ENCODE results near the gene RAB36.

RAB36 gene

GRCh38 chr22:23147617-23148387 lies 2.5 kb downstream of the RAB36 start:
- H3K36me3 ChIP-seq (replicated peaks in 1 of 2; ENCODE audit: control insufficient read depth in 2 of 2, insufficient read depth in 2 of 2, low read length in 2 of 2): peaks cover 0 to 56% of the 10 kb centered on the region in 2 donors
- H2BK15ac ChIP-seq (ENCODE audit: low read length): no peak overlapping the region
- no peak overlapping the region for H2BK12ac ChIP-seq (ENCODE audit: low read length)
- H3K23ac ChIP-seq (ENCODE audit: low read depth, low read length, poor library complexity): no peak overlapping the region
- H3K9me3 ChIP-seq (replicated peaks in 1 of 2; ENCODE audit: control insufficient read depth in 2 of 2, insufficient read depth in 1 of 2, low read depth in 1 of 2, low read length in 2 of 2): no peaks in the 10 kb centered on the region
- no peak overlapping the region for H3K18ac ChIP-seq (ENCODE audit: low read length)
- H3K79me1 ChIP-seq (ENCODE audit: low read depth, low read length): no peaks in the 10 kb centered on the region
- H3K4ac ChIP-seq (ENCODE audit: low read length): no peak overlapping the region
- no peak for DNase-seq (ENCODE audit: low spot score)
- H2BK5ac ChIP-seq (ENCODE audit: low read length): no peak overlapping the region
- H3K14ac ChIP-seq (ENCODE audit: low read length): no peak overlapping the region
- no peak overlapping the region for H4K8ac ChIP-seq (ENCODE audit: low read depth, low read length)
- H4K91ac ChIP-seq (ENCODE audit: low read depth, low read length, poor library complexity): no peak overlapping the region
- no peak overlapping the region for H2AK5ac ChIP-seq (ENCODE audit: low read depth, low read length)
- H3K4me1 ChIP-seq (ENCODE audit: control insufficient read depth in 2 of 2, insufficient read depth in 1 of 2, low read depth in 1 of 2, low read length in 2 of 2): peaks cover 9 to 16% of the 10 kb centered on the region in 2 donors
- no peak overlapping the region for H3K9ac ChIP-seq (ENCODE audit: low read depth, low read length, poor library complexity)
- H3K4me3 ChIP-seq (ENCODE audit: low read length in 2 of 2): no peak overlapping the region
- no peak overlapping the region for H3K27ac ChIP-seq (replicated peaks; ENCODE audit: low read length)
- no peak overlapping the region for H3K4me2 ChIP-seq (ENCODE audit: insufficient read depth, low read length, poor library complexity, severe bottlenecking)
- H2BK120ac ChIP-seq (ENCODE audit: low read depth, low read length): no peak overlapping the region
- H3K27me3 ChIP-seq (ENCODE audit: control insufficient read depth in 3 of 3, insufficient read depth in 3 of 3, low read depth in 1 of 3, low read length in 3 of 3): no peaks in the 10 kb centered on the region
- no CpG with 5 or more reads among the region's 6 CpGs for WGBS, 2 donors (ENCODE audit: extremely low coverage in 2 of 2, insufficient read length in 2 of 2, insufficient replicate concordance in 1 of 2)
- no peak overlapping the region for H2AFZ ChIP-seq (ENCODE audit: low read length)

- no peaks in the 10 kb centered on the region for H3K27me3 ChIP-seq (ENCODE audit: control insufficient read depth in 3 of 3, insufficient read depth in 3 of 3, low read depth in 1 of 3, low read length in 3 of 3)
- H2BK12ac ChIP-seq (ENCODE audit: low read length): no peak overlapping the region
- peak overlapping the region; percentile 23 for H2AK5ac ChIP-seq (ENCODE audit: low read depth, low read length)
- peak overlapping the region; percentile 67 for H3K18ac ChIP-seq (ENCODE audit: low read length)
- H3K14ac ChIP-seq (ENCODE audit: low read length): no peak overlapping the region
- H3K9ac ChIP-seq (ENCODE audit: low read depth, low read length, poor library complexity): peak overlapping the region; percentile 52
- no peak overlapping the region for H3K4me3 ChIP-seq (ENCODE audit: low read length in 2 of 2)
- no peak overlapping the region for H2BK120ac ChIP-seq (ENCODE audit: low read depth, low read length)
- peaks cover 4 to 18% of the 10 kb centered on the region in 2 donors for H3K4me1 ChIP-seq (ENCODE audit: control insufficient read depth in 2 of 2, insufficient read depth in 1 of 2, low read depth in 1 of 2, low read length in 2 of 2)
- no CpG with 5 or more reads among the region's 15 CpGs for WGBS, 2 donors (ENCODE audit: extremely low coverage in 2 of 2, insufficient read length in 2 of 2, insufficient replicate concordance in 1 of 2)
- no peak overlapping the region for H2BK15ac ChIP-seq (ENCODE audit: low read length)
- H2BK5ac ChIP-seq (ENCODE audit: low read length): no peak overlapping the region
- H3K9me3 ChIP-seq (replicated peaks in 1 of 2; ENCODE audit: control insufficient read depth in 2 of 2, insufficient read depth in 1 of 2, low read depth in 1 of 2, low read length in 2 of 2): no peaks in the 10 kb centered on the region
- peak overlapping the region; percentile 94 for H3K23ac ChIP-seq (ENCODE audit: low read depth, low read length, poor library complexity)
- no peak overlapping the region for H3K27ac ChIP-seq (replicated peaks; ENCODE audit: low read length)
- H3K36me3 ChIP-seq (replicated peaks in 1 of 2; ENCODE audit: control insufficient read depth in 2 of 2, insufficient read depth in 2 of 2, low read length in 2 of 2): peaks cover 0 to 68% of the 10 kb centered on the region in 2 donors
- H3K79me1 ChIP-seq (ENCODE audit: low read depth, low read length): no peaks in the 10 kb centered on the region
- H2AFZ ChIP-seq (ENCODE audit: low read length): no peak overlapping the region
- H3K4me2 ChIP-seq (ENCODE audit: insufficient read depth, low read length, poor library complexity, severe bottlenecking): no peak overlapping the region
- no peak overlapping the region for H4K8ac ChIP-seq (ENCODE audit: low read depth, low read length)
- H3K4ac ChIP-seq (ENCODE audit: low read length): no peak overlapping the region
- no peak for DNase-seq (ENCODE audit: low spot score)
- no peak overlapping the region for H4K91ac ChIP-seq (ENCODE audit: low read depth, low read length, poor library complexity)
These were observed 4.5 kb downstream of the RAB36 start for GRCh38 chr22:23149743-23150238.

GRCh38 chr22:23150762-23151161 lies 5.5 kb downstream of the RAB36 start:
- Histone ChIP-seq H2AK5ac (ENCODE audit: low read depth, low read length) (no peak overlapping the region), H3K18ac (ENCODE audit: low read length) (no peak overlapping the region), H2BK12ac (ENCODE audit: low read length) (no peak overlapping the region), H3K4me3 (ENCODE audit: low read length in 2 of 2) (no peak overlapping the region), H3K14ac (ENCODE audit: low read length) (no peak overlapping the region), H2BK120ac (ENCODE audit: low read depth, low read length) (no peak overlapping the region), H3K4me2 (ENCODE audit: insufficient read depth, low read length, poor library complexity, severe bottlenecking) (no peak overlapping the region), H2BK15ac (ENCODE audit: low read length) (no peak overlapping the region), H2BK5ac (ENCODE audit: low read length) (no peak overlapping the region), H2AFZ (ENCODE audit: low read length) (no peak overlapping the region), H3K4ac (ENCODE audit: low read length) (no peak overlapping the region), H3K4me1 (ENCODE audit: control insufficient read depth in 2 of 2, insufficient read depth in 1 of 2, low read depth in 1 of 2, low read length in 2 of 2) (peaks cover 2 to 14% of the 10 kb centered on the region in 2 donors), H4K8ac (ENCODE audit: low read depth, low read length) (no peak overlapping the region), H3K23ac (ENCODE audit: low read depth, low read length, poor library complexity) (peak overlapping the region; percentile 21), H3K79me1 (ENCODE audit: low read depth, low read length) (no peaks in the 10 kb centered on the region), H4K91ac (ENCODE audit: low read depth, low read length, poor library complexity) (no peak overlapping the region), H3K9me3 (replicated peaks in 1 of 2; ENCODE audit: control insufficient read depth in 2 of 2, insufficient read depth in 1 of 2, low read depth in 1 of 2, low read length in 2 of 2) (no peaks in the 10 kb centered on the region), H3K9ac (ENCODE audit: low read depth, low read length, poor library complexity) (no peak overlapping the region), H3K27ac (replicated peaks; ENCODE audit: low read length) (no peak overlapping the region), H3K36me3 (replicated peaks in 1 of 2; ENCODE audit: control insufficient read depth in 2 of 2, insufficient read depth in 2 of 2, low read length in 2 of 2) (peaks cover 0 to 78% of the 10 kb centered on the region in 2 donors), H3K27me3 (ENCODE audit: control insufficient read depth in 3 of 3, insufficient read depth in 3 of 3, low read depth in 1 of 3, low read length in 3 of 3) (no peaks in the 10 kb centered on the region)
- DNase-seq (ENCODE audit: low spot score): no peak
- WGBS, 2 donors (ENCODE audit: extremely low coverage in 2 of 2, insufficient read length in 2 of 2, insufficient replicate concordance in 1 of 2): no CpG with 5 or more reads among the region's 6 CpGs

- no peak overlapping the region for H2BK15ac ChIP-seq (ENCODE audit: low read length)
- H2BK120ac ChIP-seq (ENCODE audit: low read depth, low read length): no peak overlapping the region
- H2AK5ac ChIP-seq (ENCODE audit: low read depth, low read length): peak overlapping the region; percentile 52
- H3K27me3 ChIP-seq (ENCODE audit: control insufficient read depth in 3 of 3, insufficient read depth in 3 of 3, low read depth in 1 of 3, low read length in 3 of 3): no peaks in the 10 kb centered on the region
- H3K4me1 ChIP-seq (ENCODE audit: control insufficient read depth in 2 of 2, insufficient read depth in 1 of 2, low read depth in 1 of 2, low read length in 2 of 2): peaks cover 0 to 12% of the 10 kb centered on the region in 2 donors
- H3K14ac ChIP-seq (ENCODE audit: low read length): no peak overlapping the region
- no peaks in the 10 kb centered on the region for H3K79me1 ChIP-seq (ENCODE audit: low read depth, low read length)
- peak overlapping the region; percentile 96 for H3K23ac ChIP-seq (ENCODE audit: low read depth, low read length, poor library complexity)
- H4K91ac ChIP-seq (ENCODE audit: low read depth, low read length, poor library complexity): no peak overlapping the region
- H2BK5ac ChIP-seq (ENCODE audit: low read length): no peak overlapping the region
- peak overlapping the region; percentile 3 for H3K9ac ChIP-seq (ENCODE audit: low read depth, low read length, poor library complexity)
- H3K9me3 ChIP-seq (replicated peaks in 1 of 2; ENCODE audit: control insufficient read depth in 2 of 2, insufficient read depth in 1 of 2, low read depth in 1 of 2, low read length in 2 of 2): no peaks in the 10 kb centered on the region
- no peak overlapping the region for H3K4me3 ChIP-seq (ENCODE audit: low read length in 2 of 2)
- WGBS, 2 donors (ENCODE audit: extremely low coverage in 2 of 2, insufficient read length in 2 of 2, insufficient replicate concordance in 1 of 2): no CpG with 5 or more reads among the region's 16 CpGs
- H3K18ac ChIP-seq (ENCODE audit: low read length): peak overlapping the region; percentile 59
- H2BK12ac ChIP-seq (ENCODE audit: low read length): no peak overlapping the region
- no peak overlapping the region for H4K8ac ChIP-seq (ENCODE audit: low read depth, low read length)
- H3K27ac ChIP-seq (replicated peaks; ENCODE audit: low read length): no peak overlapping the region
- H3K36me3 ChIP-seq (replicated peaks in 1 of 2; ENCODE audit: control insufficient read depth in 2 of 2, insufficient read depth in 2 of 2, low read length in 2 of 2): peaks cover 0 to 79% of the 10 kb centered on the region in 2 donors
- no peak overlapping the region for H3K4ac ChIP-seq (ENCODE audit: low read length)
- H2AFZ ChIP-seq (ENCODE audit: low read length): no peak overlapping the region
- DNase-seq (ENCODE audit: low spot score): no peak
- H3K4me2 ChIP-seq (ENCODE audit: insufficient read depth, low read length, poor library complexity, severe bottlenecking): no peak overlapping the region
These were observed 6.5 kb downstream of the RAB36 start for GRCh38 chr22:23151827-23152226.
